Heart right ventricle (tissue), 16 donors: Measurements from ENCODE around the gene MRPS18C. TPM values are rescaled to one million over a fixed set of nuclear protein-coding genes. Genes with fewer than 3 reads are reported as not detected.
"Not testable (repeated sequence)": the region's sequence is repeated elsewhere in the genome, so short reads cannot be mapped to it uniquely, and the experiment has no call there.

Source experiments
- ATAC-seq, 8 donors: fragments of 200-7000 bp; cut with Tn5 transposase; one replicate each; pipeline ENCODE4 v1.9.1; 2020; ENCODE audit warnings: mild to moderate bottlenecking in 8 of 8, moderate library complexity in 8 of 8, moderate number of reproducible peaks in 1 of 8
- DNase-seq, 2 donors: peaks; one replicate each; pipeline ENCODE4 v3.0.0-alpha.2; 2020
- H3K27ac ChIP-seq, 10 donors: fragments of 200-600 bp; sonication (generic) in 2 of 10; one replicate each; pipeline versions ENCODE4 v1.5.0 to v1.8.0; 2020 to 2022; ENCODE audit warnings: mild to moderate bottlenecking in 3 of 10
- H3K27me3 ChIP-seq, 7 donors: fragments of 200-600 bp; one replicate each; pipeline ENCODE4 v1.8.0; 2021 to 2022; ENCODE audit warnings: mild to moderate bottlenecking in 2 of 7
- H3K36me3 ChIP-seq, 9 donors: fragments of 200-600 bp; sonication (generic) in 1 of 9; one replicate each; pipeline versions ENCODE4 v1.5.0 to v1.8.0; 2020 to 2022; ENCODE audit warnings: mild to moderate bottlenecking in 2 of 9
- H3K4me1 ChIP-seq, 9 donors: fragments of 200-600 bp; sonication (generic) in 1 of 9; one replicate each; pipeline versions ENCODE4 v1.5.0 to v1.8.0; 2020 to 2022; ENCODE audit warnings: mild to moderate bottlenecking in 4 of 9
- H3K4me3 ChIP-seq, 10 donors: fragments of 200-600 bp; sonication (generic) in 2 of 10; one replicate each; pipeline versions ENCODE4 v1.5.0 to v1.8.0; 2020 to 2022; ENCODE audit warnings: mild to moderate bottlenecking in 7 of 10, moderate library complexity in 2 of 10
- H3K9me3 ChIP-seq, 11 donors: fragments of 200-600 bp in 10 of 11; sonication (generic) in 2 of 11; one replicate each; pipeline versions ENCODE4 v1.5.0 to v1.8.0; 2013 to 2022; ENCODE audit warnings: mild to moderate bottlenecking in 2 of 11, control low read depth in 1 of 11, moderate library complexity in 1 of 11
- WGBS, 2 donors: extraction: QIAGEN DNeasy Blood & Tissue Kit; methylation state at CpG; one replicate each; pipeline ENCODE4 v1.1.7; 2013; ENCODE audit warnings: inconsistent platforms in 1 of 2; 5-methylcytosine and 5-hydroxymethylcytosine counted together
- intact Hi-C, 10 donors: fragments of 100-400 bp; cut with DNase I; formaldehyde crosslinking; loops; one replicate each; pipeline versions ENCODE4 v1.11.1 to v1.14.2; 2022
- polyA plus RNA-seq, 2 donors: library from polyadenylated mRNA; stranded (reverse); fragments of 200-250 nt; gene quantifications; one replicate each; pipeline ENCODE4 v1.2.3, GENCODE V29; 2013
- total RNA-seq, 10 donors: library from RNA; stranded (reverse); fragmentation: NEBNext Ultra II Directional in 3 of 10; extraction: Animal tissue kit (Norgen Biotek cat#: 25700) in 3 of 10; gene quantifications; one replicate each; pipeline versions ENCODE4 v1.2.1 to v1.2.4, GENCODE V29; 2021 to 2023
- TF ChIP-seq, protein P1 (sequence below), 9 donors: fragments of 200-600 bp; sonication (generic) in 2 of 9; IDR thresholded peaks; one replicate each; pipeline versions ENCODE4 v1.5.0 to v1.8.0; 2021 to 2022; ENCODE audit warnings: antibody characterized with exemption in 9 of 9, mild to moderate bottlenecking in 5 of 9, moderate library complexity in 1 of 9
- donor health status: Arrhythmogenic right ventricular cardiomyopathy.
- donor health status: ischemic (EF 13 %, LVEDD 7.1; RV severe dilation, severe dysfunction).
- donor health status: healthy with polysubstance abuse.
- donor health status: DM: no; HTN: yes; CAD: no.
- donor health status: DM: no; HTN: no; CAD: no.
- donor health status: ischemic (EF 25% LVEDD 6.9; RV normal size, moderate dysfunction).
- donor health status: ischemic (EF 25% LVEDD 5.7; RV mildly dilated, moderate dysfunction).
- donor health status: healthy.
- donor health status: DM: yes; HTN: yes; CAD: no.
- donor health status: Ischemic cardiomyopathy.
- donor health status: ischemic (EF 35%, LVEDD 5.7; RV mildly dilated, moderate dysfunction).
- donor health status: nonischemic (EF 11% LVEDD 7.7; RV severe dilation, severe dysfunction).
- donor health status: DM: yes; HTN: yes; CAD: no.
- donor health status: PGD.
- donor health status: ischemic (EF 29% LVEDD 5.4; RV normal size, mild dysfunction).
- donor health status: nonischemic (EF 23%, LVEDD 6.1; RV moderate dilation, normal function).

The MRPS18C gene
- total and polyA plus RNA-seq, 12 donors, result 40.6 to 81.9 (median 58.2) TPM

DNA sequence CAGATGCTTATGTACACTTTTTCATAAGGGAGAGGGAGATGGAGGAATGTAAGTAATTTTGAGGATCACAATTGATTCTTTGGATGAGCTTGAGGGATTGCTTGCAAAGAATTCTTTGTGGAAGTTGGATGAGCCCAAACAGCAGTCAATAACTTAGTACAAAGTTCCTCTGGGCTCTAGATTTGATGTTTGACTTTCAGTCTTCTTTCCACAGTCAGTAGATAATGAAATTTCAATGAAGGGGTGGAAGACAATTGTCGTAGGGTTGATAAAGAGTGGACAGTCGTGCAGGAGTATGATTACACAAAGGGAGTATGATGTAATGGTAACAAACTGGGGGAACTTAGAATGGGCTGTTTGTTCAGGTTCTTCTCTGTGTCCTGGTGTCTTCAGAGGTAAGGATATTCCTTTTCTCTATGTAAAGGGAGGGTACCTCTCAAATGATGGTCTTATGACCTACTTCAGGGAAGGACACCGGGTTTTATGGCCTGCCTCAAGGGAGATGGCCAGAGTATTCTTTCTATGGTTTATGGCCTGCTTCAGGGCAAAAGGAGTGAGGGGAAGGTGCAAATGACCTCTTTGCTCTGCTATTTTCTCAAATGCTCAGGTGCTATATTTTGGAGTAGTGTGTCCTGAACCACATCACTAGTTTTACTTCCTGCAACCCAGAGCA is 30.7 kb downstream of the MRPS18C start:
- Histone ChIP-seq H3K36me3 (peaks cover 0 to 4% (median 0%) of the 10 kb centered on the region in 9 donors), H3K27ac (no peak overlapping the region), H3K4me3 (no peak overlapping the region), H3K9me3 (no peaks in the 10 kb centered on the region), H3K4me1 (peaks cover 0 to 22% (median 11%) of the 10 kb centered on the region in 9 donors), H3K27me3 (no peaks in the 10 kb centered on the region)
- WGBS, 2 donors, result 82 to 85% methylated on average over 3 of the region's 3 CpGs
- TF ChIP-seq, protein P1, sequence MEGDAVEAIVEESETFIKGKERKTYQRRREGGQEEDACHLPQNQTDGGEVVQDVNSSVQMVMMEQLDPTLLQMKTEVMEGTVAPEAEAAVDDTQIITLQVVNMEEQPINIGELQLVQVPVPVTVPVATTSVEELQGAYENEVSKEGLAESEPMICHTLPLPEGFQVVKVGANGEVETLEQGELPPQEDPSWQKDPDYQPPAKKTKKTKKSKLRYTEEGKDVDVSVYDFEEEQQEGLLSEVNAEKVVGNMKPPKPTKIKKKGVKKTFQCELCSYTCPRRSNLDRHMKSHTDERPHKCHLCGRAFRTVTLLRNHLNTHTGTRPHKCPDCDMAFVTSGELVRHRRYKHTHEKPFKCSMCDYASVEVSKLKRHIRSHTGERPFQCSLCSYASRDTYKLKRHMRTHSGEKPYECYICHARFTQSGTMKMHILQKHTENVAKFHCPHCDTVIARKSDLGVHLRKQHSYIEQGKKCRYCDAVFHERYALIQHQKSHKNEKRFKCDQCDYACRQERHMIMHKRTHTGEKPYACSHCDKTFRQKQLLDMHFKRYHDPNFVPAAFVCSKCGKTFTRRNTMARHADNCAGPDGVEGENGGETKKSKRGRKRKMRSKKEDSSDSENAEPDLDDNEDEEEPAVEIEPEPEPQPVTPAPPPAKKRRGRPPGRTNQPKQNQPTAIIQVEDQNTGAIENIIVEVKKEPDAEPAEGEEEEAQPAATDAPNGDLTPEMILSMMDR (IDR thresholded peaks at IDR 0.05), result no peak
- intact Hi-C loops, result no loop called here
- DNase-seq (no peak), ATAC-seq (no peak)

- intact Hi-C loops, result no loop called here
- no peak for ATAC-seq
- WGBS, 2 donors, result 24 to 40% methylated on average over 1 of the region's 1 CpG
Measured at GRCh38 chr4:83489711-83490326, 34.0 kb downstream of the MRPS18C start.

GRCh38 chr4:83490876-83491450 is 35.1 kb downstream of the MRPS18C start:
- DNase-seq (no peak), ATAC-seq (no peak)
- Histone ChIP-seq H3K4me3 (no peak overlapping the region), H3K9me3 (no peaks in the 10 kb centered on the region), H3K27ac (no peak overlapping the region), H3K4me1 (peaks cover 0 to 1% (median 0%) of the 10 kb centered on the region in 9 donors), H3K36me3 (no peaks in the 10 kb centered on the region), H3K27me3 (no peaks in the 10 kb centered on the region)
- 4 to 5% methylated on average over 1 of the region's 1 CpG for WGBS, 2 donors
- TF ChIP-seq, protein P1 (IDR thresholded peaks at IDR 0.05), result peak; percentile 15 to 73 (median 65)
- intact Hi-C loops, result no loop called here

More at GRCh38 chr4:83489711-83490326, 34.0 kb downstream of the MRPS18C start:
- H3K9me3 ChIP-seq, result no peaks in the 10 kb centered on the region
- H3K27ac ChIP-seq, result no peak overlapping the region
- peaks cover 0 to 9% (median 5%) of the 10 kb centered on the region in 9 donors for H3K4me1 ChIP-seq
- H3K36me3 ChIP-seq, result no peaks in the 10 kb centered on the region
- TF ChIP-seq, protein P1 (IDR thresholded peaks at IDR 0.05), result no peak
- no peak for DNase-seq
- no peak overlapping the region for H3K4me3 ChIP-seq
- H3K27me3 ChIP-seq, result no peaks in the 10 kb centered on the region

GRCh38 chr4:83496085-83496917 is 40.4 kb downstream of the MRPS18C start:
- H3K9me3 ChIP-seq, H3K27me3 ChIP-seq, ATAC-seq, H3K27ac ChIP-seq, H3K36me3 ChIP-seq, DNase-seq, intact Hi-C loops, H3K4me3 ChIP-seq, H3K4me1 ChIP-seq: not testable (repeated sequence)
- 54 to 61% methylated on average over 8 of the region's 8 CpGs for WGBS, 2 donors
